K562 (cell line): ENCODE measurements around the gene TBXA2R. TPM values are rescaled to one million over a fixed set of nuclear protein-coding genes. Genes with fewer than 3 reads are reported as not detected.

ENCODE experiments used
- ATAC-seq: fragments of 200-7000 bp; cut with Tn5 transposase; 3 replicates; pipeline ENCODE4 v1.9.1; 2020; ENCODE audit warnings: moderate library complexity
- BruUV-seq: library from RNA; stranded (reverse); fragments of 400-500 nt; replicated peaks from 2 replicates; lab custom pipeline; 2021; lab: Mats Ljungman, UMichigan
- CTCF ChIA-PET: fragments of 300-600 bp; formaldehyde crosslinking; extraction: SDS; loops from one replicate; lab custom pipeline; 2021; ENCODE audit warnings: low intra/inter-chr PET ratio; lab: Yijun Ruan, JAX
- POLR2A ChIA-PET: fragments of 300-600, 350-650 bp; sonication (Branson Sonifier 250); formaldehyde crosslinking; extraction: SDS; loops from one replicate; lab custom pipeline; 2021; ENCODE audit warnings: antibody characterized with exemption, inconsistent platforms; lab: Yijun Ruan, JAX
- DNase-seq, 4 experiments: peaks; one replicate each; pipeline versions ENCODE4 v3.0.0 to v3.0.0-alpha.2; 2011 to 2018; ENCODE audit warnings: low spot score in 3 of 4, mixed read lengths in 3 of 4; ENCODE audit errors: extremely low read depth in 1 of 4
- FAIRE-seq: peaks from 2 replicates; lab custom pipeline; 2011; peaks lifted over from hg19 to GRCh38; lab: Jason Lieb, UNC
- H2AFZ ChIP-seq: 2 replicates; pipeline ENCODE4 v1.6.0; 2011; ENCODE audit warnings: low read depth, low read length, control low read depth, inconsistent platforms
- H3K27ac ChIP-seq: fragments of 200-600 bp; 3 replicates; pipeline ENCODE4 v1.8.0; 2011; ENCODE audit warnings: low read depth, mild to moderate bottlenecking, control low read depth, inconsistent platforms, low read length, moderate library complexity, mixed read lengths; ENCODE audit errors: extremely low read depth
- H3K27me3 ChIP-seq, 2 experiments: fragments of 300-600 bp in 1 of 2; 2 replicates in 1 of 2; 3 replicates in 1 of 2; pipeline versions ENCODE4 v1.6.0 to v1.8.0; 2011; ENCODE audit warnings: inconsistent platforms in 2 of 2, low read length in 2 of 2, mild to moderate bottlenecking in 1 of 2, mixed read lengths in 1 of 2, moderate library complexity in 1 of 2; ENCODE audit not compliant: control insufficient read depth in 2 of 2, insufficient read depth in 2 of 2
- H3K36me3 ChIP-seq: fragments of 300-600 bp; 3 replicates; pipeline ENCODE4 v1.8.0; 2011; ENCODE audit warnings: mild to moderate bottlenecking, low read length, inconsistent platforms; ENCODE audit not compliant: control insufficient read depth, insufficient read depth
- H3K4me1 ChIP-seq, 2 experiments: fragments of 200-600 bp in 1 of 2; replicated peaks in 1 of 2; 2 replicates in 1 of 2; 3 replicates in 1 of 2; pipeline versions ENCODE4 v1.5.1 to v1.8.0; 2011; ENCODE audit warnings: inconsistent platforms in 2 of 2, low read length in 2 of 2, mild to moderate bottlenecking in 1 of 2, mixed read lengths in 1 of 2, moderate library complexity in 1 of 2; ENCODE audit not compliant: control insufficient read depth in 2 of 2, insufficient read depth in 2 of 2
- H3K4me2 ChIP-seq: 2 replicates; pipeline ENCODE4 v1.6.1; 2011; ENCODE audit warnings: low read length, control low read depth, inconsistent platforms, mixed read lengths; ENCODE audit not compliant: insufficient read depth
- H3K4me3 ChIP-seq: fragments of 200-600 bp; sonication (generic), shearing (Covaris generic); 2 replicates; pipeline ENCODE4 v1.5.1; 2016; ENCODE audit warnings: control low read depth, inconsistent platforms
- H3K79me2 ChIP-seq: fragments of 200-600 bp; 3 replicates; pipeline ENCODE4 v1.8.0; 2011; ENCODE audit warnings: low read length, inconsistent platforms; ENCODE audit not compliant: control insufficient read depth, insufficient read depth
- H3K9ac ChIP-seq, 2 experiments: 2 replicates each; pipeline versions ENCODE4 v1.6.0 to v1.6.1; 2011; ENCODE audit warnings: low read depth in 2 of 2, low read length in 2 of 2, control low read depth in 1 of 2, inconsistent platforms in 1 of 2, mild to moderate bottlenecking in 1 of 2, mixed read lengths in 1 of 2; ENCODE audit not compliant: insufficient read depth in 1 of 2
- H3K9me1 ChIP-seq: one replicate; pipeline ENCODE4 v1.6.0; 2011; ENCODE audit warnings: inconsistent platforms, mild to moderate bottlenecking, low read length, moderate library complexity; ENCODE audit not compliant: control insufficient read depth, insufficient read depth
- H3K9me3 ChIP-seq: replicated peaks from 2 replicates; pipeline ENCODE4 v1.5.1; 2011; ENCODE audit warnings: low read depth, low read length, inconsistent platforms; ENCODE audit not compliant: control insufficient read depth, insufficient read depth
- H4K20me1 ChIP-seq: replicated peaks from 2 replicates; pipeline ENCODE4 v1.6.1; 2011; ENCODE audit warnings: low read length, inconsistent platforms, mixed read lengths; ENCODE audit not compliant: control insufficient read depth, insufficient read depth
- CREB3L1 ChIP-seq: fragments of 450-650 bp; IDR thresholded peaks from 2 replicates; pipeline ENCODE4 v1.6.1; 2014; ENCODE audit warnings: low read depth, mild to moderate bottlenecking, moderate library complexity, borderline replicate concordance
- NCOA4 ChIP-seq: fragments of 450-650 bp; IDR thresholded peaks from 2 replicates; pipeline ENCODE4 v1.6.1; 2018; ENCODE audit warnings: mild to moderate bottlenecking; ENCODE audit not compliant: partially characterized antibody
- TFAP4 ChIP-seq: sonication (generic); formaldehyde crosslinking; IDR thresholded peaks from 2 replicates; pipeline ENCODE4 v1.8.0; 2022; ENCODE audit warnings: missing genetic modification reagents, mild to moderate bottlenecking, moderate library complexity, borderline replicate concordance
- WGBS: fragments of 100-300 bp; shearing (Covaris generic); methylation state at CpG from one replicate; pipeline ENCODE4 v1.1.6; 2016; ENCODE audit warnings: low coverage, mixed read lengths; ENCODE audit not compliant: insufficient coverage; ENCODE audit errors: missing lambda C conversion rate; 5-methylcytosine and 5-hydroxymethylcytosine counted together
- in situ Hi-C: fragments of 300-500 bp; cut with MboI; formaldehyde crosslinking; loops from 4 replicates; pipeline ENCODE4 v1.15.0; 2018; ENCODE audit warnings: inconsistent platforms, mixed read lengths
- intact Hi-C: fragments of 100-400 bp; cut with micrococcal nuclease; formaldehyde crosslinking; loops from 2 replicates; pipeline ENCODE4 v1.14.2; 2022
- polyA plus RNA-seq, 8 experiments: library from polyadenylated mRNA; depleted of rRNA in 4 of 8; stranded (reverse) in 5 of 8; unstranded in 3 of 8; fragments of >200 nt; fragmentation: Nextera tagmentation in 2 of 8; fragmentation: Illumina TruSeq in 1 of 8; extraction: Ambion mirVana in 2 of 8; extraction: Trizol in 1 of 8; gene quantifications; 2 replicates each; pipeline versions ENCODE4 v1.2.1 to v1.2.3, GENCODE V29; 2011 to 2014; ENCODE audit warnings: inconsistent platforms in 1 of 8, missing spikeins in 1 of 8
- total RNA-seq, 7 experiments: library from RNA; depleted of rRNA in 6 of 7; stranded (reverse); fragments of >200 nt in 6 of 7; fragmentation: Illumina TruSeq in 2 of 7; extraction: Trizol in 2 of 7; gene quantifications; 2 replicates each; pipeline versions ENCODE4 v1.2.1 to v1.2.3, GENCODE V29; 2011 to 2021; ENCODE audit warnings: low replicate concordance in 1 of 7

The TBXA2R gene
- total and polyA plus RNA-seq, 9 of the 15 experiments (the other 6 are each of a cell fraction or from before 2014, with no cell fraction given): 1.5 to 24.0 (median 2.8) TPM

GRCh38 chr19:3591876-3592613 lies 14.6 kb downstream of the TBXA2R start:
- no peak overlapping the region for H3K4me3 ChIP-seq
- ATAC-seq (no peak), DNase-seq (no peak), FAIRE-seq (no peak)
- H2AFZ ChIP-seq: no peak overlapping the region
- H3K9ac ChIP-seq: no peak overlapping the region
- POLR2A ChIA-PET: interaction anchor here (0.5 to 3.1 kb wide), 9 partner anchors 7 to 1213 kb away, joined by 3 to 29 read pairs (median 4); partner anchors contain the start of genes GIPC3 and TBXA2R
- TF ChIP-seq TFAP4 (peak; percentile 19; the same call in 1 of the 2 replicates), NCOA4 (no peak), CREB3L1 (peak; percentile 49; the same call in 1 of the 2 replicates)
- intact Hi-C loops (no loop called here), in situ Hi-C loops (no loop called here)
- peaks cover 14% of the 10 kb centered on the region for H3K9me3 ChIP-seq
- H3K79me2 ChIP-seq: no peaks in the 10 kb centered on the region
- H3K27ac ChIP-seq: no peak overlapping the region
- WGBS: 56% methylated on average over 8 of the region's 9 CpGs
- no peaks in the 10 kb centered on the region for H4K20me1 ChIP-seq
- no peaks in the 10 kb centered on the region for H3K9me1 ChIP-seq
- H3K4me2 ChIP-seq: no peak overlapping the region
- peaks cover 0 to 14% of the 10 kb centered on the region in 2 experiments; a peak in 1 of 5 replicates for H3K4me1 ChIP-seq
- H3K27me3 ChIP-seq: no peaks in the 10 kb centered on the region
- no TSS peak for BruUV-seq
- CTCF ChIA-PET: no interaction called here
- H3K36me3 ChIP-seq: peaks cover 3% of the 10 kb centered on the region; the same call in 1 of the 3 replicates
